ENCODE data around the gene NAV2.

The NAV2 gene

GRCh38 chr11:19840961-19841360 lies 128.3 kb downstream of the NAV2 start:
- no peak for DNase-seq

GRCh38 chr11:19842505-19842904 lies 129.9 kb downstream of the NAV2 start:
- no peak for DNase-seq

GRCh38 chr11:19843079-19843478 lies 130.4 kb downstream of the NAV2 start:
- DNase-seq = no peak

- DNase-seq = no peak
These were observed 131.4 kb downstream of the NAV2 start for GRCh38 chr11:19844012-19844411.

- no peak for DNase-seq
These were observed 132.2 kb downstream of the NAV2 start for GRCh38 chr11:19844806-19845205.

- no peak for DNase-seq
These were observed 133.0 kb downstream of the NAV2 start for GRCh38 chr11:19845626-19846025.

- no peak for DNase-seq
These were observed 134.1 kb downstream of the NAV2 start for GRCh38 chr11:19846654-19847305.

GRCh38 chr11:19848219-19848618 lies 135.6 kb downstream of the NAV2 start:
- no peak for DNase-seq

- DNase-seq = no peak
These were observed 136.6 kb downstream of the NAV2 start for GRCh38 chr11:19849107-19849789.

GRCh38 chr11:19849947-19850593 lies 137.4 kb downstream of the NAV2 start:
- DNase-seq = no peak

GRCh38 chr11:19852288-19852687 lies 139.7 kb downstream of the NAV2 start:
- DNase-seq = no peak

GRCh38 chr11:19853016-19853415 lies 140.4 kb downstream of the NAV2 start:
- no peak for DNase-seq

GRCh38 chr11:19853920-19854319 lies 141.3 kb downstream of the NAV2 start:
- DNase-seq = no peak

- no peak for DNase-seq
These were observed 148.5 kb downstream of the NAV2 start for GRCh38 chr11:19861171-19861570.

- no peak for DNase-seq
These were observed 149.5 kb downstream of the NAV2 start for GRCh38 chr11:19862091-19862490.

- DNase-seq = no peak
These were observed 151.8 kb downstream of the NAV2 start for GRCh38 chr11:19864141-19865140.

- DNase-seq = no peak
These were observed 153.4 kb downstream of the NAV2 start for GRCh38 chr11:19866037-19866436.

GRCh38 chr11:19866521-19866920 lies 153.9 kb downstream of the NAV2 start:
- DNase-seq = no peak

- no peak for DNase-seq
These were observed 154.4 kb downstream of the NAV2 start for GRCh38 chr11:19867064-19867463.

- DNase-seq = no peak
These were observed 155.7 kb downstream of the NAV2 start for GRCh38 chr11:19868281-19868821.

GRCh38 chr11:19868871-19869270 lies 156.2 kb downstream of the NAV2 start:
- no peak for DNase-seq

- no peak for DNase-seq
These were observed 156.8 kb downstream of the NAV2 start for GRCh38 chr11:19869466-19869865.

Measured in activated naive CD4-positive, alpha-beta T cell (primary cell).